ENCODE measurements around the gene UNC5A.

GRCh38 chr5:176810687-176811501 lies 535 bp downstream of the UNC5A start:
- TF ChIP-seq CTCF (IDR thresholded peaks at IDR 0.05 in 2 of 3, conservative IDR thresholded peaks at IDR 0.05 in 1 of 3; ENCODE audit: borderline replicate concordance in 1 of 3, insufficient read depth in 1 of 3, low read depth in 2 of 3, low read length in 2 of 3) (no peak), ZNF274 (IDR thresholded peaks at IDR 0.05; ENCODE audit: low read depth, low read length) (no peak), POLR2A (IDR thresholded peaks at IDR 0.05; ENCODE audit: borderline replicate concordance, extremely low read depth, insufficient read depth, insufficient read length) (no peak), POLR2AphosphoS5 (IDR thresholded peaks at IDR 0.05; ENCODE audit: low read depth, low read length) (no peak), REST (IDR thresholded peaks at IDR 0.05; ENCODE audit: low read depth) (no peak)
